HG02642 (cell line): Measurements from ENCODE around the gene ZFX.
"Not testable (repeated sequence)": the region's sequence is repeated elsewhere in the genome, so short reads cannot be mapped to it uniquely, and the experiment has no call there.

ENCODE experiments used
- ATAC-seq: cut with Tn5 transposase; IDR thresholded peaks from one replicate; pipeline ENCODE4 v1.9.1; 2021; ENCODE audit warnings: mild to moderate bottlenecking; ENCODE audit not compliant: unreplicated experiment, poor library complexity

The ZFX gene

DNA sequence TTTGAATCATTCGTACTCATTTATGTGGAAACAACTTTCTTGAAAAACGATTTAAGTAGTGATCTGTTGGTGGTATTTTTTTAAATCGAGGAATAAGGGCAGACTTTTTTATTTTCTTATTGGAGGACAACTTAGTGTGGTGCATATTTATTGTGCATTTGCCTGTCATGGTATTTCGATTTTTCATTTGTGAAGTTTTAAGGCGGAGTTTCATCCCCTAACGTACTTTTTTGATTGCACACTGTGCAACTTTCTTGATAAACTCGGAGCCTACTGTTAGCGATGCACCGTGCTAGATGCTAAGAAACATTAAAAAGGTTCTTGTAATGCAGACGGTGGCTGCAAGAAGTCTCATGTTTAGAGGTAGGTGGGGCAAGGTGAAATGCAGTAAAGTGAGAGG, 1.4 kb downstream of the ZFX start:
- ATAC-seq: no peak

DNA sequence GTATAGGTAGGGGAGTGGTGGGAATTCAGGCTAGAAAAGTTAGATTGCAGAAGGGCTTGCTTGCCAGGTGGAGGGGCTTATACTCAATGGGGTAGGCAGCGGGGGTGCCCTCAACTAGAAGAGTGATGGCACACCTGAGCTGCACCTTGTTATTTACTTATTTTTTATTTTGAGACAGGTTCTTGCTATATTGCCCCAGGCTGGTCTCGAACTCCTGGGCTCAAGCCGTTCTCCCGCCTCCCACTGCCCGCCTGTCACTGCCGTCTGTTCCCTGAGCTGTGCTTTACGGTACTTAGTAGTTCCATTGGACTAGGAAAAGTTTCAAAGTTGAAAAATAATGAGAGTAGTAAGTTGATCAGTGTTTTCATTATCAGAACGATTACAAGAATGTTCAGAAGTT, 2.0 kb downstream of the ZFX start:
- no peak for ATAC-seq

DNA sequence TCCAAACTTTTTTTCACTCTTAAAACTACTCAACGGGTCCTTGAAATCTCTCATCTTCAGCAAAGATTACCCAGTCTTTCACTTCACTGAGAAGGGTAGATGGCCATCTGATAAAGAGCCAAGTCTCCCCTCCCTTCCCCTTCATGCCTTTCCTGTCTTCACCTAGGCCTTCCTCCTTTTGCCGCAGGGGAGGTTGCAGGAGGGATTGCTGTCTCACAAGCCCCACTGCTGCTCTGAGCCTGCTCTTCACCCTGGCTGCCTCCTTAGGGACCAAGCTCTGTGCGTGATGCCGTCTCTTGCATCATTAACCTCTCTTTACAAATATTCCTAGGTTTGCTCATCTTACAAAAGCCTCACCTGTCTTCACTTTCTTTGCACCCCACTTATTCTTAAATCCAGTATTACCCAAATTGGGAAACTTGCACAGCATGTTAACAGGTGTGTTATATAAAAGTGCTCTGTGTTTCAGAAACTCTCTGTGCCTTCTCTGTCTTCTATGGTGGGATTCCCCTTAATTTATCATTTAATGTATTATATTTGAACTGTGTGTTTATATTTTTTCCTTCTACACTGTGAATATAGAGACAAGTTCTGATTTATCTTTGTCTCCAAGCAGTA, 3.8 kb downstream of the ZFX start:
- ATAC-seq: no peak

DNA sequence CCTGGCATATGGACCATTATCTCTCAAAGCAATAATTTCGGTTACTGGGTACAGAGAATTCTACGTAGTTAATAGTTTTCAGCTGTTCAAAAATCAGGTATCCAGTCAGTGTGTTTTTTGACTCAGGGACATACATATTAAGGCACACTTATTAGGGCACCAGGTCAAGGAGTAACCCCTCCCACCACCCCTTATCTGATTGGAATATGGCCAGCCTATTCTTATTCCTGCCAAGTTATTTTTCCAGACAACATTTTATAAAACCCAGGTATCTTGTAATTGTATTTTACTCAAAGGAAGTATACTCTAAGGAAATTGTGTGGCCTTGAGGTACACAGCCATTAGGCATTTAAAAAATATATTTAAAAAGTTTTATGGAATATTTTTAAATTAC, 4.3 kb downstream of the ZFX start:
- no peak for ATAC-seq

DNA sequence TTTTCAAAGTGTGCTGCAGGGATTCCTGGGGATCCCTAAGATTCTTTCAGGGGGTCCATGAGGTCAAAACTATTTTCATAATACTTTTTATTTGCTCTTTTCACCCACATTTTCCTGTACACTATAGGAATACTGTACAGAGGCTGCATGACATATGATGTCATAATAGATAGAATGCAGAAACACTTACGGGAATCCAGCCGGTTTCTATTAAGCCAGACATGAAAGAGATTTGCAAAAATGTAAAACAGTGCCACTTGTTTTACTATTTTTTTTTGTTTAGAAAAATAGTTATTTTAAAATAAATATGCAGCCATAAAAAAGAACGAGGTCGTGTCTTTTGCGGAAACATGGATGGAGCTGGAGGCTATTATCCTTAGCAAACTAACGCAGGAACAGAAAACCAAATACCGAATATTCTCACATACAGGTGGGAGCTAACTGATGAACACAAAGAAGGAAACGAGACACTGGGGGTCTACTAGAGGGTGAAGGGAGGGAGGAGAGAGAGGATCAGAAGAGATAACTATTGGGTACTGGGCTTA, 5.0 kb downstream of the ZFX start:
- ATAC-seq: no peak

DNA sequence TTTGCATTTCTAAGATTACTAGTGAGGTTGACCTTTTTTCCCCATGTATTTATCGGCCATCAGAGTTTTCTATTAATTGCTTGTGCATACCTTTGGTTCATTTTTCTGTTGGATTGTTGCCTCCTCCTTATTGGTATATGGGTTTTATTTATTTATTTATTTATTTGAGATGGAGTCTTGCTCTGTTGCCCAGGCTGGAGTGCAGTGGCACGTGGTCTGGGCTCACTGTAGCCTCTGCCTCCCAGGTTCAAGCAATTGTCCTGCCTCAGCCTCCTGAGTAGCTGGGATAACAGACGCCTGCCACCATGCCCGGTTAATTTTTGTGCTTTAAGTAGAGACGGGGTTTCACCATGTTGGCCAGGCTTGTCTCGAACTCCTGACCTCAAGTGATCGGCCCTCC, 6.2 kb downstream of the ZFX start:
- ATAC-seq: not testable (repeated sequence)

DNA sequence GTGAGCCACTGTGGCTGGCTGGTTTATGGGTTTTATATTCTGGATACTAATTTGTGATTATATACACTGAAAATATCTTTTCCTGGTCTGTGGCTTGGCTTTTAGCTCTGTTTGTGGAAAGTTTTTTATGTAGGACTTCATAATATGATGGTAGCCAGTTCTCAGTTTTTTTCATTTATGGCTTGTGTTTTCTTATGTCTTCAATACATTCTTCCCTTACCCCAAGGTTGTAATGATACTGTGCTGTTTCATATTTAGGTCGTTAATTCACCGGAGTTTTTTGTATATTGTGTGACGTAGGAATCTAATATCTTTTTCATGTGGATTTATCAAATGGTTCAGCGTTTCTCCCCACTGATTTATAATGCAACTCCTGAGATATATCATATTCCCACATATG, 6.6 kb downstream of the ZFX start:
- no peak for ATAC-seq

DNA sequence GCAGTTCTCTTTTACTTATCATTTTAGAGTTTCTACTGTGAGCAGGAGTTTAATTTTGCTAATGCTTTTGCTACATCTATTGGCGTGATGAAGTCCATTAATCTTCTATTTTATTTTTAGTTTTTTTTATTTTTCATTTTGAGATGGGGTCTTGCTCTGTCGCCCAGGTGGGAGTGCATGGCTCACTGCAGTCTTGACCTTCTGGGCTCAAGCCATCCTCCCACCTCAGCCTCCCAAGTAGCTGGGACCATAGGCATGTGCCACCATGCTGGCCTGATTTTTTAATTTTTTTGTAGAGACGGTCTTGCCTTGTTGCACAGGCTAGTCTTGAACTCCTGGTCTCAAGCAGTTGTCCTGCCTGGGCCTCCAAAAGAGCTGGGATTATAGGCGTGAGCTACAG, 9.4 kb downstream of the ZFX start:
- no peak for ATAC-seq

DNA sequence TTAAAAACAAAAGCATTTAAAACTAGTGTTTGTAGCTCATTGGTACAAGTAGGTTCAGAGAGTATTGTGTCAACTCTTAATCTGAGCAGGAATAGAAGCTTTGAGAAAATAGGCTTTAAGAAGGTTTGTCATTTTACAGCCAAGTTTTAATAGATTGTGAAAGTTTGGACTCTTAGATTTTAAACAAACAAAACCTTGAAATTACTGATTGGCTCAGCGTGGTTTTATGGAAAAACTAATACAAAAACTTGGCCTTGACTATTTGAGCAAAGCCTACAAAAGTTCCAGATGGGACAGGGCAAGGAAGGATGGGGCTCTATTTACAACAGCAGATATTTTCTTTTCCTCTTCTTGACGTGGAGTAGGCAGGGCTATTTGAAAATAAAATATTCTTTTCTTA, 16.5 kb downstream of the ZFX start:
- no peak for ATAC-seq

DNA sequence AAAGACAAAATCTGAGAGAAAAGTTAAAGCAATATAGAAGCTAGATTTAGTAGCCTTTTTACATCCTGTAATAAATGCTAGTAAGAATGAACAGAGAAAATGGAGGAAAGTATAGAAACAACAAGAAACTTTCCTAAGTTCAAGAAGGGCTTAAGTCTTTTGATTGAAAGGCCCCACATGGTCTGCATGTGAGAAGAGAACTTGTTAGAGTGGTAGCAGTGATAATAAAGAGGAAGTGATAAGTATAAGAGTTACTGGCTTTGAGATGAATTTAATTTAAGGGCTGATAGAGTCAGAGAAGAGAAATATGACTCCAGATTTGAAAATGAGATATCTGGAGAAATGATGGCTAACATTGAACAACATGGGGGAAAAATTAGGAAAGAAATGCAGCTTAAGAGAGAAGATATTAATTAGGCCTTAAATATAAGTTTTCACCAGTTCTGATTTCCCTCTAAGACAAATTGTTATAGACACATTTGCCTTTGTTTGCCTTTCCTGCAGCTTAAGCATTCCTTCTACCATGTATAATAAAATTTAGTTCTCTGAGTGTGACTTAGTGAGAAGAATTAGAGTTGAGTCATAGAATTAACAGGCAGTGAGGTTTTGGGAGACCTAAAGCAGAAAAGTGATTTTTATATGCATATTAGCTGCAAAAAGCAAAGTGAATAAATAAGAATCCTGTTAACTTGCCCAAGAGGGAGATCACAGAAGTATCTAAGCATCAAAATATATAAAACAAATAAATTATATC, 18.4 kb downstream of the ZFX start:
- no peak for ATAC-seq

DNA sequence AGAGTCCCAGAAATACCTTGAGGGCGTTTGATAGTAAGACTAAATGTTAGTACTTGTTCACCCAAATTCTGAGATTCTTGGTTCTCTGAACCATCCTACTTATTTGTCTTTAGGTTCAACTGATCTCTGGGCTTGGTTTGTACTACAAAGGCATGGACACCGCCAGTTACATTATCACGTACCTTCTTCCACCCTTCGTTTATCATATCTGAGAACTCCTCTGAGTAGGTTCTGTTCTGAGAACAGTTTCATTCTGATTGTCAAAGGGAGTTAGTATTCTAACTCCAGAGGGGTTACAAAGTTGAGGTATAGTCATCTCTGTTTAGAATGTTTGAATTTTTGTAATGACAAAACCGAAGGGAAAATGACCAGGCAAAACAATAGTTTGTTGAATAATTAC, 19.3 kb downstream of the ZFX start:
- ATAC-seq: peak; percentile 72

DNA sequence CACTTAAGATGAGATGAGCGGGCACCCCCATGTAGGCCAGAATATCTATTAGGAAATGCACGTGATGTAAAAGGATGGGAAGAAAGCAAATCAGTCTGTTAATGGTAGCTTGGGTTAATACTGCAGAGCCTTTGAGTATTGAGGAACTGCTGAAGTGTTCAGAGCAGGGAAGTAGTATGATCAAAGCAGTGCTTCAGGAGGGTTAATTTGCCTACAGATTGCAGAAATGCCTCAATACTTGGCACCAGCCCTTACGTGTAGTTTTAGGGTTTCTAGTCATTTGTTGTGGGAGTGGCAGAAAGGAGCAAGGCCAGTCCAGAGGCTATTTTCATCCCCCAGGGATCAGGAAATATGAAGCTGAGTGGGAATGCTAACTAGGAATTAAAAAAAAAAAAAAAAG, 19.7 kb downstream of the ZFX start:
- ATAC-seq: peak; percentile 75

DNA sequence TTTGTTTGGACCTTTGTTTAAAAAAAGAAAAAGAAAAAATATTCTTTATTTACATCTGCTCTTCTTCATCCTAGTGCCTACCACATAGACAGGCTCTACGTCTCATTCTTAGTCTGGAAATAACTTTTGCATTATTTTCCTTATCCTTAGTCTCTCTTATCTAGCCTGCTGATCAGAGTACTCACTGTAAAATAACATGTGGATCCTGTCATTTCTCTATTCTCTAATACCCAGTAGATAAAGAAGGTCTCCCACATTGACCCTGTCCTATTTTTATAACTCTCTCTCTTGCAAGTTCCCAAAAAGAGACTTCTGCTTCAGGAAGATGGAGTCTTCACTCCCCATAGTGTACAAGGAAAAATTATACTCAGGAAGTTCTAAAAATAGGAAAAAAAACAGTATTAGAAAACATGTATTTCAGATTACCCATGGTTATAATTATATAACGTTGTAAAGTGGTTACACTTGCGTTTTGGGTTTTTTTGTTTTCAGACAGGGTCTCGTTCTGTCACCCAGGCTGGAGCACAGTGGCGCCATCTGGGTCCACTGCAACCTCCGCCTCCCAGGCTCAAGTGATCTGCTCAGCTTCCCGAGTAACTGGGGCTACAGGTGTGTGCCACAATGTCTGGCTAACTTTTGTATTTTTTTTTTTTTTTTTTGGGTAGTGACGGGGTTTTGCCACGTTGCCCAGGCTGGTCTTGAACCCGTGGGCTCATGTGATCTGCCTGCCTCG, 23.8 kb downstream of the ZFX start:
- no peak for ATAC-seq

DNA sequence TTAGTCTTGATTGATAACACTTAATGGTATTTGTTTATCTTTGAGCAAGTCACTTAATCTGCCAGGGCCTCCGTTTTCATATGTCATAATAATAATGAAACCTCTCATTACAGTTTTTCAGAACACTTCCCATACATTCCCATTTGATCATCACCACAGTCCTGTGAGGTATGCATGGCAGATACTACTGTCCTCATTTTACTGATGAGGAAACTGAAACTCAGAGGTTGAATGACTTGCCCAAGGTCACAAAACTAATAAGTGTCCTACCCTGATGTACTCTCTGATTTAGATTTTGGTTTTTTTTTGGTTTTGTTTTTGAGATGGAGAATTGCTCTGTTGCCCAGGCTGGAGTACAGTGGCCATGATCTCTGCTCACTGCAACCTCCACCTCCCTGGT, 25.7 kb downstream of the ZFX start:
- no peak for ATAC-seq

DNA sequence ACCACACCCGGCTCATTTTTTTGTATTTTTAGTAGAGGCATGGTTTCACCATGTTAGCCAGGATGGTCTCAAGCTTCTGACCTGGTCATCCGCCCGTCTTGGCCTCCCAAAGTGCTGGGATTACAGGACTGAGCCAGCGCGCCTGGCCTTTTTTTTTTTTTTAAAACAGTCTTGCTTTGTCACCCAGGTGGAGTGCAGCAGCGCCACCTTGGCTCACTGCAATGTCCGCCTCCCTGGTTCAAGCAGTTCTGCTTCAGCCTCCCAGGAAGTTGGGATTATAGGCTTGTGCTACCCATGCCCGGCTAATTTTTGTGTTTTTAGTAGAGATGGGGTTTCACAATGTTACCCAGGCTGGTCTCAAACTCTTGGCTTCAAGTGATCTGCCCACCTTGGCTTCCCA, 28.9 kb downstream of the ZFX start:
- no peak for ATAC-seq

DNA sequence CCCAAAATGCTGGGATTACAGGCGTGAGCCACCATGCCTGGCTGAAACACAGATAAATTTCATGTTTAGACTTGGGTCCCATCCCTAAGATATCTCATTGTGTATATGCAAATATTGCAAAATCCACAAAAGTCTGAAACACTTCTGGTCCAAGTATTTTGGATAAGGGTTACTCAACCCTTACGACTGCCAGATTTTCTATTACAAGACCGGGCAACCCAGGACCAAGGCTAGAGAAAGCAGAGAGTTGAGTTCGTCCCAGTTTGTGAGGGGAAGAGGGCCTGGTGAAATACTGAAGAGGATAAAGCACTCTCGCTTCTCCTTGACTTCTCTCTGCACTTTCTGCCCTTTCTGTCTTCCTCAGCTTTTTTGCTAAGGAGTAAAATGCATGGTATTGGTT, 34.5 kb downstream of the ZFX start:
- ATAC-seq: no peak

DNA sequence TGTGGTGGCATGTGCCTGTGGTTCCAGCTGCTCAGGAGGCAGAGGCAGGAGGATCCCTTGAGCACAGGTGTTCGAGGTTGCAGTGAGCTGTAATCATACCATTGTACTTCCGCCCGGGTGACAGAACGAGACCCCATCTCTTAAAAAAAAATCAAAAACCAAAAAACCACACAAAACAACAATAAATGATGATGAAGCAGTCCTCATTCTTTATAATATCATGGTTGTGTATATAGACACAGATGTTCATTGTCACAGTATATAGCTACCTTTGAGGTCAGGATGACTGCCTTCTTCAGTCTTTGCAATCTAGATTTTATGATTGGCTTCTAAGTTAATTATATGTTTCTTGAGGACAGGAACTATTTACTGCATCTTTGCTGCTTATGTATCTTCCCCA, 37.0 kb downstream of the ZFX start:
- no peak for ATAC-seq

DNA sequence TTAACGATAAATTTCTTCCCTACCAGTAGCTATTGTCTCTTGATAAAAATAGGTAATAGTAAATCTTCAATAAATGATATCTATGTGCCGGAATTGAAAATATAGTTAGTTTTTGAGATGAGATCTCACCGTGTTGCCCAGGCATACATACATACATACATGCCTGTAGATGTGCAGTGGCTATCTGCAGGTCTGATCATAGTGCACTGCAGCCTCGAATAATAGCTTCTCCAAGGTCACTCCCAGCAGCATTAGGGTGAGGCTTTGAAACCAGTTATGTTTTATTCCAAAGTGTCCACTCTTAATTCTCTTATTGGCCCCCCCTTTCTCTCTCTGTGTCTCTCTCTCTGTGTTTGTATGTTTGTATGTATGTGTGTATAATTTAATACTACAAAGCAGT, 37.5 kb downstream of the ZFX start:
- no peak for ATAC-seq

DNA sequence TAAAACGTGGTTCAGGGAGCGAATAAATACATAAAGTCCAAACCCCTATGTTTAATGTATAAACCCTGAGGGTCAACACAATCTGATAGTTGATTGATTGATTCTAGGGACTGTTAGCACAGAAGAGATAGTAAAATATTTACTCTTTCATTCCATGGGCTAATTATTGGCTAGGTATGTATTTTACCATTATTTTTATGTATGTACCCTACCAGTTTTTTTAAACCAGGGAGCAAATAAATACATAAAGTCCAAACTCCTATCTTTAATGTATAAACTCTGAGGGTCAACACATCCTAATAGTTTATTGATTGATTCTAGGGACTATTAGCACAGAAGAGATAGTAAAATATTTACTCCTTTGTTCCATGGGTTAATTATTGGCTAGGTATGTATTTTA, 40.0 kb downstream of the ZFX start:
- ATAC-seq: no peak

DNA sequence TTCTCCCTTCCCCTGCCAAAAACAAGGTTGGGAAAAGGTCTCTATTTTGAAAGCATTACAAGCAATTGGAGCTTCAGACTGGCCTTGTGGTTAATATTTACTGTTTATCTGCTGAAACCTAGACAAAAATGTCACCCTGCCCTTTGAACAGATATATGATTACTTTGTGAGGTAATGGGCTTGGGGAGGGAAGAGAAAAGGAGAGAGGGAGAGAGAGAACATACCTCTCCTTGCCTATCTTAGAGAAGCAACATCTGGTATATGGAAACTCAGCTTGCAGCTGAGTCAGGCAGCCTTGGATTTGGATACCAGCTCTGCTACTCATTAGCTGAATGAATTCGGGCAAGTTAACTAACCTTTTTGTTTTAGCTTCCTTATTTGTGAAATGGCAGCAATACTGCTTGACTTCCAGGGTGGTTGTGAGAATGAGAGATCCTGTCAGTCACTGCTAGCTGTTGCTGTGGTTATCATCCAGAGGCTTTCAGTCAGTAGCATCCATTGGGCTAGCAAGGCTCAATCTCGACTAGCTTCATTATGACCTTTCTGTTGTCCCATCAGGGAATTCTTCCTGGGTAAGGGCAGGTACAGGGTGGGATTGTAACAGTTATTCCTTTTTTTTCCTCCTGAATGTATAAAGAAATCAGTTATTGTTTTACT, 41.1 kb downstream of the ZFX start:
- no peak for ATAC-seq

DNA sequence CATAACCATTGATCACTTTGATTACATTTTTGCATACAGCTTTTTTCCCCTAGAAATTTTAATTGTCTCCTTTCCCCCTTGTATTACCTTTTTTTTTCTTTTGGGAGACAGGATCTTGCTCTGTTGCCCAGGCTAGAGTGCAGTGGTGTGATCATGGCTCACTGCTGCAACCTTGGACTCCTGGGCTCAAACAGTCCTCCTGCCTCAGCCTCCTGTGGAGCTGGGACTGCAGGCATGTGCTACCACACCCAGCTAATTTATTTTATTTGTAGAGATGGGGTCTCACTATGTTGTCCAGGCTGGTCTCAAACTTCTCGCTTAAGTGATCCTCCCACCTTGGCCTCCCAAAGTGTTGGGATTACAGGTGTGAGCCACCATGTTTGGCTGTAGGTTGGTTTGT, 47.0 kb downstream of the ZFX start:
- no peak for ATAC-seq
